ENCODE measurements around the gene ZNF764.

DNA sequence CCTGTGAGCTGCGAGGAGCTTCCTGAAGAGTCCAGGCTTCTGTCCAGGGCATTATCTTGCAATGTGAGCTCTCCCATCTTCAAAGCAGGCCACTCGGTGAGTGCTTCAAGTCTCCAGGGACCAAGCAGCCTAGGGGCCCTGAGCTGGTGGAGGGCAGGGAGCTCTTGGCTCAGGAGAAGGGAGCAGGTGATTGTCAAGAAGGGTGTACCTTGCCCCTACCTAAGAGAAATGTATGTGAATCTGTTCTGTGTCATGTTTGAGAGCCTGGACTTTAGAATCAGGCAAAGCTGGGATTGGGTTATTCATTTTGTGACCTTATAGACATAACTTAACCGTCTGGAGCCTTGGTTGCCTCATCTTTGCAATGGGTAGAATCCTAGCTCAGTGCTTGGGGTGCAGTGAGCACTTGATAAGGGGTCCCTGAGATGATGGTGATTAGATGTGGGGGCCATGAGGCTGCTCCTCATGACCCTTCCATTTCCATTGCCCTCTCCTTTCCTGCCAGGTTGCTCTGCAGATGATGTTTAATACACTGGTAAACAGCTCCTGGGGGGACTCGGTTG, 47.7 kb downstream of the ZNF764 start:
- TF ChIP-seq, protein P1, sequence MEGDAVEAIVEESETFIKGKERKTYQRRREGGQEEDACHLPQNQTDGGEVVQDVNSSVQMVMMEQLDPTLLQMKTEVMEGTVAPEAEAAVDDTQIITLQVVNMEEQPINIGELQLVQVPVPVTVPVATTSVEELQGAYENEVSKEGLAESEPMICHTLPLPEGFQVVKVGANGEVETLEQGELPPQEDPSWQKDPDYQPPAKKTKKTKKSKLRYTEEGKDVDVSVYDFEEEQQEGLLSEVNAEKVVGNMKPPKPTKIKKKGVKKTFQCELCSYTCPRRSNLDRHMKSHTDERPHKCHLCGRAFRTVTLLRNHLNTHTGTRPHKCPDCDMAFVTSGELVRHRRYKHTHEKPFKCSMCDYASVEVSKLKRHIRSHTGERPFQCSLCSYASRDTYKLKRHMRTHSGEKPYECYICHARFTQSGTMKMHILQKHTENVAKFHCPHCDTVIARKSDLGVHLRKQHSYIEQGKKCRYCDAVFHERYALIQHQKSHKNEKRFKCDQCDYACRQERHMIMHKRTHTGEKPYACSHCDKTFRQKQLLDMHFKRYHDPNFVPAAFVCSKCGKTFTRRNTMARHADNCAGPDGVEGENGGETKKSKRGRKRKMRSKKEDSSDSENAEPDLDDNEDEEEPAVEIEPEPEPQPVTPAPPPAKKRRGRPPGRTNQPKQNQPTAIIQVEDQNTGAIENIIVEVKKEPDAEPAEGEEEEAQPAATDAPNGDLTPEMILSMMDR (conservative IDR thresholded peaks at IDR 0.05; ENCODE audit: low read depth, low read length) = no peak
- no peak for TF ChIP-seq EZH2 (IDR thresholded peaks at IDR 0.05; ENCODE audit: borderline replicate concordance, low read depth, low read length, poor library complexity, severe bottlenecking)
